AG09309 (cell line): ENCODE data around the gene SLC9A8.
A peak's percentile ranks its signal among the peaks of the same experiment; 100 is the strongest.

Source experiments
- DNase-seq: peaks from one replicate; pipeline ENCODE4 v3.0.0-alpha.2; 2010; ENCODE audit warnings: low read depth
- H3K4me3 ChIP-seq: 2 replicates; pipeline ENCODE4 v1.5.1; 2011; ENCODE audit warnings: mild to moderate bottlenecking, low read depth, low read length, moderate library complexity; ENCODE audit not compliant: control insufficient read depth
- TF ChIP-seq, protein P1 (sequence below): IDR thresholded peaks from 2 replicates; pipeline ENCODE4 v1.5.1; 2011; ENCODE audit warnings: mild to moderate bottlenecking, low read depth, low read length, inconsistent platforms; ENCODE audit not compliant: insufficient read depth, control insufficient read depth; ENCODE audit errors: missing control alignments

SLC9A8 gene

DNA sequence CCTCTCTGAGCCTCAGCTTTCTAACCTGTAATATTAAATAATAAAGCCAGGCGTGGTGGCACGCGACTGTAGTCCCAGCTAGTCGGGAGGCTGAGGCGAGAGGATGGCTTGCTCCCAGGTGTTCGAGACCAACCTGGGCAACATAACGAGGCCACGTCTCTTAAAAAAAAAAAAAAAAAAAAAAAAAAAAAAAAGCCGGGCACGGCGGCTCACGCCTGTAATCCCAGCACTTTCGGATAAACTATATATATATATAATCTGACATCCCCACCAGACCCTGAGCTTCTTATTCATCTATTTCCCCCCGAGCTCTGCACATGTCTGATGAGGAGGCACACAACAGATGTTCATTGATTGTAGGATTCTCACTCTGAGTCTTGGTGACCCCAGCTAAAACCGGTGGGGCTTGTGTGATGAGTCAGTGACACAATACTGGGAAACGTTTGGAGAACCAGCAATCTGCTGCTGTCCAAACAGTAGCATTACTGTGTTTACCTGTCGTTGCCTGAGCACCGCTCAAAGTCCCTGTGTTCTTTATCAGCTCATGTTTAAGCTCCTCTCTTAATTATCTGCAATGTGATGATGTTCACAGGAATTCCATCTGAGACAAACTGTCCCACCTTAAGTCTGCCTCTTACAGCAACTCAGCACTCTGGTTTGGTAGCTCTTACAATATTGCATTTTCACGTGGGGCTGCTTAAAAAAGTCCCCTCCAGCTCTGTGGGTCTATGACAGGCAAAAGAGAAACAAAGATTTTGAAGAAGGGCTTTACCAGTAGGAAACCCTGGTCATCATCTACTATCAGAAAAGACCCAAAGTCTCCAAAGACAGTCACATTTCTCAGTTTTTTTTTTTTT lies 103.7 kb downstream of the SLC9A8 start:
- no peak for DNase-seq
- TF ChIP-seq, protein P1, sequence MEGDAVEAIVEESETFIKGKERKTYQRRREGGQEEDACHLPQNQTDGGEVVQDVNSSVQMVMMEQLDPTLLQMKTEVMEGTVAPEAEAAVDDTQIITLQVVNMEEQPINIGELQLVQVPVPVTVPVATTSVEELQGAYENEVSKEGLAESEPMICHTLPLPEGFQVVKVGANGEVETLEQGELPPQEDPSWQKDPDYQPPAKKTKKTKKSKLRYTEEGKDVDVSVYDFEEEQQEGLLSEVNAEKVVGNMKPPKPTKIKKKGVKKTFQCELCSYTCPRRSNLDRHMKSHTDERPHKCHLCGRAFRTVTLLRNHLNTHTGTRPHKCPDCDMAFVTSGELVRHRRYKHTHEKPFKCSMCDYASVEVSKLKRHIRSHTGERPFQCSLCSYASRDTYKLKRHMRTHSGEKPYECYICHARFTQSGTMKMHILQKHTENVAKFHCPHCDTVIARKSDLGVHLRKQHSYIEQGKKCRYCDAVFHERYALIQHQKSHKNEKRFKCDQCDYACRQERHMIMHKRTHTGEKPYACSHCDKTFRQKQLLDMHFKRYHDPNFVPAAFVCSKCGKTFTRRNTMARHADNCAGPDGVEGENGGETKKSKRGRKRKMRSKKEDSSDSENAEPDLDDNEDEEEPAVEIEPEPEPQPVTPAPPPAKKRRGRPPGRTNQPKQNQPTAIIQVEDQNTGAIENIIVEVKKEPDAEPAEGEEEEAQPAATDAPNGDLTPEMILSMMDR: no peak
- peak overlapping the region; percentile 68 for H3K4me3 ChIP-seq

DNA sequence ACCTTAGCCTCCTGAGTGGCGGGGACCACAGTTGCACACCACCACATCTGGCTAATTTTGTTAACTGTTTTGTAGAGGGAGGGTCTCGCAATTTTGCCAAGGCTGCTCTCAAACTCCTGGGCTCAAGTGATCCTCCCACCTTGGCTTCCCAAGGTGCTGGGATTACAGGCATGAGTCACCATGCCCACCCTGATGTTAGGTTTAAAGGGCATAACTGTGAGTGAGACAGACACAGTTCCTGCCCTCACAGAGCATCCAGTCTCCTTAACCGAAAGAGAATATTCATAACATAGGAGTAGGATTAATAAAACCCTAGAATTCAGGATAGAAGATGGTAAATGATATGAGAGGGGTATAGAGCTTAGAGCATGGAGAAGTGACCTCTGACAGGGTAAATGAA lies 105.8 kb downstream of the SLC9A8 start:
- TF ChIP-seq, protein P1: no peak
- H3K4me3 ChIP-seq: no peak overlapping the region
- no peak for DNase-seq

DNA sequence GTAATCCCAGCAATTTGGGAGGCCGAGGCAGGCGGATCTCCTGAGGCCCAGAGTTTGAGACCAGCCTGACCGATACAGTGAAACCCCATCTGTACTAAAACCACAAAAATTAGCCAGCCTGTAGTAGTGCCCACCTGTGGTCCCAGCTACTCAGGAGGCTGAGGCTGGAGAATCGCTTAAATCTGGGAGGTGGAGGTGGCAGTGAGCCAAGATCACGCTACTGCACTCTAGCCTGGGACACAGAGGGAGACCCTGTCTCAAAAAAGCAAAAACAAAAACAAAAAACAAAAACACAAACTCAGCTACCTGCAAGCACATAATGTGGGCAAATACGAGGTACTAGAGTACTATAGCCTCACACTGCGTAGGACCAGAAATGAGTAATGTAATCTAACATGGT lies 106.4 kb downstream of the SLC9A8 start:
- TF ChIP-seq, protein P1: no peak
- no peak overlapping the region for H3K4me3 ChIP-seq
- no peak for DNase-seq

DNA sequence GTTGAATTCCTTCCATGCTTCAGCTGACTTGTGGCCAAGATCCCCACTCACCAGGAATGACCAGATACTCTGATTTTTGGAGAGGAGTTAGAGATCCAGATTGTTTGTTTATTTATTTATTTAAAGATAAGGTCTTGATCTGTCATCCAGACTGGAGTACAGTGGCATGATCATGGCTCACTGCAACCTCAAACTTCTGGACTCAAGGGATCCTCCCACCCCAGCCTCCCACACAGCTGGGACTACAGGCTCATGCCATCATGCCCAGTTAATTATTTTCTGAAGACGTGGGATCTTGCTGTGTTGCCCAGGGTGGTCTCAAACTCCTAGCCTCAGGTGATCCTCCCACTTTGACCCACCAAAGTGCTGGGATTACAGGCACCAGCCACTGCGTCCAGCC lies 106.8 kb downstream of the SLC9A8 start:
- TF ChIP-seq, protein P1: no peak
- no peak overlapping the region for H3K4me3 ChIP-seq
- DNase-seq: no peak

DNA sequence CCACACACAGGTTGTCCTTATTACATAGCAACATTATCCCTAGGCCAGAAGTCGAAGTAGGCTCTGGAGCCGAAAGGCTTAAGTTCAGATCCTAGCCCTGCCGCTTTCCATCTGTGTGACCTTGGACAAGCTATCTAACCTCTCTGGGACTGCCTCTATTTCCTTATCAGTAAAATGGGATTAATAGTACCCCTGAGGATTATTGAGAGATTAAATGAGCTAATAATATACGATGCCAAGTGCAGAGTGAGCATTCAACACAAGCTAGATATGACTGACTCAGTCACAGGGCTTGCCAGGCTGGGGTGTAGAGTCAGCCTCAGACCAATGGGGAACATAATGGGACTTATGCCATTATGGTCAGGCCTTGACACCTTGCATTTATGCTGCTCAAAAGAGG lies 111.6 kb downstream of the SLC9A8 start:
- H3K4me3 ChIP-seq: no peak overlapping the region
- no peak for DNase-seq
- TF ChIP-seq, protein P1: no peak

DNA sequence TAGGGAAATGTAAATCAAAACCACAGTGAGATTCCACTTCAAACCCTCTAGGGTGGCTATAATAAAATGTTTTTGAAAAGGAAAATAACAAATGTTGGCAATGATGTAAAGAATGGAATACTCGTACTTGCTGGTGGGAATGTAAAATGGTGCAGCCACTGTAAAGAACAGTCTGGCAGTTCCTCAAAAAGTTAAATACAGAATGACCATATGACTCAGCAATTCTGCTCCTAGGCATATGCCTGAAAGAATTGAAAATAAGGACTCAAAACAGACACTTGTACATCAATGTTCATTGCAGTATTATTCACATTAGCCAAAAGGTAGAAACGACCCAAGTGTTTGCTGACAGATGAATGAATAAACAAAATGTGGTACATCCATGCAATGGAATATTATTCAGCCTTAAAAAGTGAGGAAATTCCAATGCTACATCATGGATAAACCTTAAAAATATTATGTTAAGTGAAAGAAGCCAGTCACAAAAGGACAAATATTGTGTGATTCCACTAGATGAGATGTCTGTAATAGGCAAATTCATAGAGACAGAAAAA lies 113.3 kb downstream of the SLC9A8 start:
- DNase-seq: no peak
- TF ChIP-seq, protein P1: no peak
- no peak overlapping the region for H3K4me3 ChIP-seq
